Keratinocyte (primary cell): ENCODE measurements around the gene MBP. TPM values are rescaled to one million over a fixed set of nuclear protein-coding genes. Genes with fewer than 3 reads are reported as not detected.
A peak's percentile ranks its signal among the peaks of the same experiment; 100 is the strongest.

Experiments
- DNase-seq: peaks from one replicate; pipeline ENCODE4 v3.0.0-alpha.2; 2011; ENCODE audit warnings: low read depth, missing footprints, low spot score
- FAIRE-seq: peaks from 2 replicates; lab custom pipeline; 2011; peaks lifted over from hg19 to GRCh38; lab: Jason Lieb, UNC
- H2AFZ ChIP-seq: 2 replicates; pipeline ENCODE4 v1.6.0; 2012; ENCODE audit warnings: low read length, control low read depth, inconsistent platforms; ENCODE audit not compliant: control insufficient read depth
- H3K27ac ChIP-seq: 2 replicates; pipeline ENCODE4 v1.5.1; 2011; ENCODE audit warnings: low read length; ENCODE audit not compliant: control insufficient read depth, insufficient read depth
- H3K27me3 ChIP-seq: 3 replicates; pipeline ENCODE4 v1.6.0; 2011; ENCODE audit warnings: low read length; ENCODE audit not compliant: control insufficient read depth, insufficient read depth; ENCODE audit errors: extremely low read depth
- H3K36me3 ChIP-seq, 2 experiments: 2 replicates in 1 of 2; 3 replicates in 1 of 2; pipeline ENCODE4 v1.5.1; 2011; ENCODE audit warnings: low read length in 2 of 2, mild to moderate bottlenecking in 1 of 2; ENCODE audit not compliant: control insufficient read depth in 2 of 2, insufficient read depth in 2 of 2; ENCODE audit errors: extremely low read depth in 1 of 2
- H3K4me1 ChIP-seq: 3 replicates; pipeline ENCODE4 v1.5.1; 2011; ENCODE audit warnings: low read length; ENCODE audit not compliant: control insufficient read depth, insufficient read depth; ENCODE audit errors: extremely low read depth
- H3K4me2 ChIP-seq: 3 replicates; pipeline ENCODE4 v1.6.0; 2011; ENCODE audit warnings: low read depth, low read length; ENCODE audit not compliant: control insufficient read depth, insufficient read depth; ENCODE audit errors: extremely low read depth
- H3K4me3 ChIP-seq, 3 experiments: fragments of 200-600 bp in 1 of 3; sonication (generic) in 1 of 3; 2 replicates in 2 of 3; 3 replicates in 1 of 3; pipeline ENCODE4 v1.5.1; 2011 to 2016; ENCODE audit warnings: low read length in 3 of 3, mild to moderate bottlenecking in 3 of 3, control low read depth in 2 of 3, inconsistent platforms in 1 of 3, low read depth in 1 of 3, mixed read lengths in 1 of 3, mixed run types in 1 of 3, moderate library complexity in 1 of 3; ENCODE audit not compliant: control insufficient read depth in 2 of 3, insufficient read depth in 2 of 3; ENCODE audit errors: extremely low read depth in 1 of 3
- H3K79me2 ChIP-seq: 2 replicates; pipeline ENCODE4 v1.6.0; 2012; ENCODE audit warnings: low read length; ENCODE audit not compliant: control insufficient read depth, insufficient read depth
- H3K9ac ChIP-seq: 3 replicates; pipeline ENCODE4 v1.6.0; 2011; ENCODE audit warnings: low read length; ENCODE audit not compliant: control insufficient read depth, insufficient read depth; ENCODE audit errors: extremely low read depth
- H3K9me1 ChIP-seq: 3 replicates; pipeline ENCODE4 v1.6.0; 2011; ENCODE audit warnings: low read length; ENCODE audit not compliant: control insufficient read depth, insufficient read depth; ENCODE audit errors: extremely low read depth
- H3K9me3 ChIP-seq: 2 replicates; pipeline ENCODE4 v1.5.1; 2012; ENCODE audit warnings: low read depth, low read length; ENCODE audit not compliant: control insufficient read depth
- H4K20me1 ChIP-seq: 3 replicates; pipeline ENCODE4 v1.6.0; 2011; ENCODE audit warnings: low read length; ENCODE audit not compliant: control insufficient read depth, insufficient read depth; ENCODE audit errors: extremely low read depth
- CTCF ChIP-seq, 3 experiments: IDR thresholded peaks in 1 of 3; conservative IDR thresholded peaks in 1 of 3; optimal IDR thresholded peaks in 1 of 3; 2 replicates in 2 of 3; 3 replicates in 1 of 3; pipeline versions ENCODE3 to v1.5.1; 2011; ENCODE audit warnings: low read length in 3 of 3, mild to moderate bottlenecking in 3 of 3, moderate library complexity in 2 of 3, control low read depth in 1 of 3, inconsistent platforms in 1 of 3; ENCODE audit not compliant: insufficient read depth in 2 of 3; ENCODE audit errors: extremely low read depth in 1 of 3
- EZH2 ChIP-seq: IDR thresholded peaks from one replicate; pipeline ENCODE4 v1.6.1; 2012; ENCODE audit warnings: inconsistent platforms, mild to moderate bottlenecking, low read length, moderate library complexity
- dilution Hi-C: fragments of 300-500 bp; cut with MboI; formaldehyde crosslinking; loops from one replicate; pipeline ENCODE4 v1.7.0; 2020; ENCODE audit warnings: low sequenced_read_pairs; ENCODE audit not compliant: extremely low pct_ligation_motif_present
- polyA plus RNA-seq, 5 experiments: library from polyadenylated mRNA; depleted of rRNA in 3 of 5; stranded (reverse) in 3 of 5; stranded (forward) in 1 of 5; unstranded in 1 of 5; fragments of >200 nt; gene quantifications; 1 replicate in 1 of 5; 2 replicates in 3 of 5; 3 replicates in 1 of 5; pipeline versions ENCODE4 v1.2.1 to v1.2.3, GENCODE V29; 2011 to 2012; ENCODE audit warnings: missing spikeins in 2 of 5, low read depth in 1 of 5, low replicate concordance in 1 of 5

The MBP gene
- polyA plus RNA-seq, 1 donor (not counting 4 experiments of a cell fraction or from before 2014, with no cell fraction given): 38.7 TPM

- Histone ChIP-seq H3K4me3 (no peak overlapping the region), H3K9me3 (peaks cover under 1% of the 10 kb centered on the region), H3K27ac (no peak overlapping the region), H3K36me3 (no peaks in the 10 kb centered on the region), H3K9ac (no peak overlapping the region), H3K4me2 (no peak overlapping the region), H4K20me1 (no peaks in the 10 kb centered on the region), H3K4me1 (peaks cover 23% of the 10 kb centered on the region), H3K79me2 (no peaks in the 10 kb centered on the region), H2AFZ (no peak overlapping the region), H3K27me3 (no peaks in the 10 kb centered on the region), H3K9me1 (no peaks in the 10 kb centered on the region)
- dilution Hi-C loops: no loop called here
- FAIRE-seq (no peak), DNase-seq (no peak)
- TF ChIP-seq EZH2: no peak
- TF ChIP-seq CTCF (optimal IDR thresholded peaks at IDR 0.05 in 1 of 3, IDR thresholded peaks at IDR 0.05 in 1 of 3, conservative IDR thresholded peaks at IDR 0.05 in 1 of 3; ENCODE audit: extremely low read depth in 1 of 3, insufficient read depth in 2 of 3, low read length in 3 of 3): no peak
These were observed 15.7 kb upstream of the MBP start for GRCh38 chr18:77148289-77148688.

GRCh38 chr18:77147418-77147852, 14.9 kb upstream of the MBP start:
- dilution Hi-C loops: no loop called here
- Histone ChIP-seq H3K27me3 (no peaks in the 10 kb centered on the region), H3K4me2 (peak overlapping the region; percentile 9), H3K9ac (no peak overlapping the region), H4K20me1 (no peaks in the 10 kb centered on the region), H2AFZ (no peak overlapping the region), H3K4me1 (peaks cover 23% of the 10 kb centered on the region), H3K36me3 (no peaks in the 10 kb centered on the region), H3K9me3 (peaks cover 3% of the 10 kb centered on the region), H3K79me2 (no peaks in the 10 kb centered on the region), H3K27ac (peak overlapping the region; percentile 25), H3K4me3 (no peak overlapping the region), H3K9me1 (no peaks in the 10 kb centered on the region)
- TF ChIP-seq CTCF (optimal IDR thresholded peaks at IDR 0.05 in 1 of 3, IDR thresholded peaks at IDR 0.05 in 1 of 3, conservative IDR thresholded peaks at IDR 0.05 in 1 of 3; ENCODE audit: extremely low read depth in 1 of 3, insufficient read depth in 2 of 3, low read length in 3 of 3) (no peak), EZH2 (no peak)
- DNase-seq (no peak), FAIRE-seq (peak; percentile 23)
